ENCODE measurements around the gene OSBPL6.
"Not testable (repeated sequence)": the region's sequence is repeated elsewhere in the genome, so short reads cannot be mapped to it uniquely, and the experiment has no call there.

The OSBPL6 gene

GRCh38 chr2:178401994-178402437 lies 207.7 kb downstream of the OSBPL6 start:
- no peak for DNase-seq (ENCODE audit: low read depth in 2 of 2)

- DNase-seq (ENCODE audit: low read depth in 2 of 2): no peak
Measured at GRCh38 chr2:178403671-178404306, 209.5 kb downstream of the OSBPL6 start.

GRCh38 chr2:178404368-178404767 lies 210.1 kb downstream of the OSBPL6 start:
- no peak for DNase-seq (ENCODE audit: low read depth in 2 of 2)

- no peak for DNase-seq (ENCODE audit: low read depth in 2 of 2)
Measured at GRCh38 chr2:178409261-178409660, 214.9 kb downstream of the OSBPL6 start.

- DNase-seq (ENCODE audit: low read depth in 2 of 2): no peak
Measured at GRCh38 chr2:178412047-178412446, 217.7 kb downstream of the OSBPL6 start.

- DNase-seq (ENCODE audit: low read depth in 2 of 2): not testable (repeated sequence)
Measured at GRCh38 chr2:178412453-178412852, 218.1 kb downstream of the OSBPL6 start.

- peak; percentile 49 to 63 for DNase-seq (ENCODE audit: low read depth in 2 of 2)
Measured at GRCh38 chr2:178413472-178414265, 219.4 kb downstream of the OSBPL6 start.

GRCh38 chr2:178414266-178415247 lies 220.2 kb downstream of the OSBPL6 start:
- peak; percentile 66 to 68 for DNase-seq (ENCODE audit: low read depth in 2 of 2)

GRCh38 chr2:178415979-178416378 lies 221.7 kb downstream of the OSBPL6 start:
- DNase-seq (ENCODE audit: low read depth in 2 of 2): no peak

GRCh38 chr2:178417916-178418315 lies 223.6 kb downstream of the OSBPL6 start:
- DNase-seq (ENCODE audit: low read depth in 2 of 2): no peak

- no peak for DNase-seq (ENCODE audit: low read depth in 2 of 2)
Measured at GRCh38 chr2:178418426-178418825, 224.1 kb downstream of the OSBPL6 start.

- no peak for DNase-seq (ENCODE audit: low read depth in 2 of 2)
Measured at GRCh38 chr2:178419123-178419522, 224.8 kb downstream of the OSBPL6 start.

- DNase-seq (ENCODE audit: low read depth in 2 of 2): no peak
Measured at GRCh38 chr2:178420463-178420999, 226.2 kb downstream of the OSBPL6 start.

- DNase-seq (ENCODE audit: low read depth in 2 of 2): no peak
Measured at GRCh38 chr2:178422097-178422496, 227.8 kb downstream of the OSBPL6 start.

GRCh38 chr2:178423746-178424145 lies 229.4 kb downstream of the OSBPL6 start:
- DNase-seq (ENCODE audit: low read depth in 2 of 2): not testable (repeated sequence)

GRCh38 chr2:178425255-178425827 lies 231.0 kb downstream of the OSBPL6 start:
- no peak for DNase-seq (ENCODE audit: low read depth in 2 of 2)

- DNase-seq (ENCODE audit: low read depth in 2 of 2): no peak
Measured at GRCh38 chr2:178426388-178426787, 232.1 kb downstream of the OSBPL6 start.

- no peak for DNase-seq (ENCODE audit: low read depth in 2 of 2)
Measured at GRCh38 chr2:178427458-178427857, 233.1 kb downstream of the OSBPL6 start.

GRCh38 chr2:178428396-178428806 lies 234.1 kb downstream of the OSBPL6 start:
- DNase-seq (ENCODE audit: low read depth in 2 of 2): no peak

GRCh38 chr2:178429336-178429735 lies 235.0 kb downstream of the OSBPL6 start:
- DNase-seq (ENCODE audit: low read depth in 2 of 2): no peak

- no peak for DNase-seq (ENCODE audit: low read depth in 2 of 2)
Measured at GRCh38 chr2:178436662-178437061, 242.3 kb downstream of the OSBPL6 start.

Measured in activated CD4-positive, alpha-beta T cell treated with anti-CD3 and anti-CD28 coated beads for 24 hours (primary cell).